GM23338 (cell line): ENCODE measurements around the gene SCN2A. TPM values are rescaled to one million over a fixed set of nuclear protein-coding genes. Genes with fewer than 3 reads are reported as not detected.

ENCODE experiments used
- EZH2 ChIP-seq: fragments of 200-600 bp; sonication (generic); IDR thresholded peaks from one replicate; pipeline ENCODE4 v1.8.0; 2017; ENCODE audit warnings: antibody characterized with exemption, mild to moderate bottlenecking, low read depth; ENCODE audit not compliant: unreplicated experiment
- POLR2AphosphoS5 ChIP-seq: IDR thresholded peaks from 2 replicates; pipeline ENCODE4 v1.6.1; 2016; ENCODE audit warnings: antibody characterized with exemption, low read depth
- REST ChIP-seq: IDR thresholded peaks from one replicate; pipeline ENCODE4 v1.6.1; 2018; ENCODE audit warnings: antibody characterized with exemption; ENCODE audit not compliant: unreplicated experiment
- polyA plus RNA-seq: library from polyadenylated mRNA; unstranded; fragments of >200 nt; fragmentation: Nextera tagmentation; extraction: Ambion mirVana; gene quantifications from 2 replicates; pipeline ENCODE4 v1.2.1, GENCODE V29; 2016
- total RNA-seq: library from RNA; depleted of rRNA; stranded (reverse); fragments of >200 nt; shearing (Covaris generic); gene quantifications from 2 replicates; pipeline ENCODE4 v1.2.3, GENCODE V29; 2014
- TF ChIP-seq, protein P1 (sequence below): fragments of 250-450 bp; sonication (Bioruptor Pico); IDR thresholded peaks from 2 replicates; pipeline ENCODE4 v1.5.0; 2020; ENCODE audit warnings: mild to moderate bottlenecking, moderate library complexity
- TF ChIP-seq, protein P2 (sequence below), 2 experiments: fragments of 200-600 bp in 1 of 2; sonication (generic) in 1 of 2; conservative IDR thresholded peaks; 2 replicates each; pipeline versions ENCODE4 v1.5.1 to v1.6.1; 2016 to 2017; ENCODE audit warnings: antibody characterized with exemption in 2 of 2, low read depth in 2 of 2, mild to moderate bottlenecking in 2 of 2, moderate library complexity in 1 of 2

SCN2A gene
- total and polyA plus RNA-seq, 2 experiments from 2014 or later: 0.45 to 0.52 TPM

DNA sequence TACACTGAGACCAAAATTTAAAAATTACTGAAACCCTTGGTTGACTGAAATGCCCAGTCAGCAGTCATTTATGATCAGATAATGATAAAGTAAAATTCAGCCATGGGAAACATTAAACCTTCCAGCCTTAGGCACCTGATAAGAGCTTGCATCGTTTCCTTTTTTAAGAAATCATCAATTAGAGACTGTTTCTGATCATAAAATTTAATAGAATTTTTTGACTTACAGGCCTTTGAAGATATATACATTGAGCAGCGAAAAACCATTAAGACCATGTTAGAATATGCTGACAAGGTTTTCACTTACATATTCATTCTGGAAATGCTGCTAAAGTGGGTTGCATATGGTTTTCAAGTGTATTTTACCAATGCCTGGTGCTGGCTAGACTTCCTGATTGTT is 130.7 kb downstream of the SCN2A start (continued):
- TF ChIP-seq, protein P1, sequence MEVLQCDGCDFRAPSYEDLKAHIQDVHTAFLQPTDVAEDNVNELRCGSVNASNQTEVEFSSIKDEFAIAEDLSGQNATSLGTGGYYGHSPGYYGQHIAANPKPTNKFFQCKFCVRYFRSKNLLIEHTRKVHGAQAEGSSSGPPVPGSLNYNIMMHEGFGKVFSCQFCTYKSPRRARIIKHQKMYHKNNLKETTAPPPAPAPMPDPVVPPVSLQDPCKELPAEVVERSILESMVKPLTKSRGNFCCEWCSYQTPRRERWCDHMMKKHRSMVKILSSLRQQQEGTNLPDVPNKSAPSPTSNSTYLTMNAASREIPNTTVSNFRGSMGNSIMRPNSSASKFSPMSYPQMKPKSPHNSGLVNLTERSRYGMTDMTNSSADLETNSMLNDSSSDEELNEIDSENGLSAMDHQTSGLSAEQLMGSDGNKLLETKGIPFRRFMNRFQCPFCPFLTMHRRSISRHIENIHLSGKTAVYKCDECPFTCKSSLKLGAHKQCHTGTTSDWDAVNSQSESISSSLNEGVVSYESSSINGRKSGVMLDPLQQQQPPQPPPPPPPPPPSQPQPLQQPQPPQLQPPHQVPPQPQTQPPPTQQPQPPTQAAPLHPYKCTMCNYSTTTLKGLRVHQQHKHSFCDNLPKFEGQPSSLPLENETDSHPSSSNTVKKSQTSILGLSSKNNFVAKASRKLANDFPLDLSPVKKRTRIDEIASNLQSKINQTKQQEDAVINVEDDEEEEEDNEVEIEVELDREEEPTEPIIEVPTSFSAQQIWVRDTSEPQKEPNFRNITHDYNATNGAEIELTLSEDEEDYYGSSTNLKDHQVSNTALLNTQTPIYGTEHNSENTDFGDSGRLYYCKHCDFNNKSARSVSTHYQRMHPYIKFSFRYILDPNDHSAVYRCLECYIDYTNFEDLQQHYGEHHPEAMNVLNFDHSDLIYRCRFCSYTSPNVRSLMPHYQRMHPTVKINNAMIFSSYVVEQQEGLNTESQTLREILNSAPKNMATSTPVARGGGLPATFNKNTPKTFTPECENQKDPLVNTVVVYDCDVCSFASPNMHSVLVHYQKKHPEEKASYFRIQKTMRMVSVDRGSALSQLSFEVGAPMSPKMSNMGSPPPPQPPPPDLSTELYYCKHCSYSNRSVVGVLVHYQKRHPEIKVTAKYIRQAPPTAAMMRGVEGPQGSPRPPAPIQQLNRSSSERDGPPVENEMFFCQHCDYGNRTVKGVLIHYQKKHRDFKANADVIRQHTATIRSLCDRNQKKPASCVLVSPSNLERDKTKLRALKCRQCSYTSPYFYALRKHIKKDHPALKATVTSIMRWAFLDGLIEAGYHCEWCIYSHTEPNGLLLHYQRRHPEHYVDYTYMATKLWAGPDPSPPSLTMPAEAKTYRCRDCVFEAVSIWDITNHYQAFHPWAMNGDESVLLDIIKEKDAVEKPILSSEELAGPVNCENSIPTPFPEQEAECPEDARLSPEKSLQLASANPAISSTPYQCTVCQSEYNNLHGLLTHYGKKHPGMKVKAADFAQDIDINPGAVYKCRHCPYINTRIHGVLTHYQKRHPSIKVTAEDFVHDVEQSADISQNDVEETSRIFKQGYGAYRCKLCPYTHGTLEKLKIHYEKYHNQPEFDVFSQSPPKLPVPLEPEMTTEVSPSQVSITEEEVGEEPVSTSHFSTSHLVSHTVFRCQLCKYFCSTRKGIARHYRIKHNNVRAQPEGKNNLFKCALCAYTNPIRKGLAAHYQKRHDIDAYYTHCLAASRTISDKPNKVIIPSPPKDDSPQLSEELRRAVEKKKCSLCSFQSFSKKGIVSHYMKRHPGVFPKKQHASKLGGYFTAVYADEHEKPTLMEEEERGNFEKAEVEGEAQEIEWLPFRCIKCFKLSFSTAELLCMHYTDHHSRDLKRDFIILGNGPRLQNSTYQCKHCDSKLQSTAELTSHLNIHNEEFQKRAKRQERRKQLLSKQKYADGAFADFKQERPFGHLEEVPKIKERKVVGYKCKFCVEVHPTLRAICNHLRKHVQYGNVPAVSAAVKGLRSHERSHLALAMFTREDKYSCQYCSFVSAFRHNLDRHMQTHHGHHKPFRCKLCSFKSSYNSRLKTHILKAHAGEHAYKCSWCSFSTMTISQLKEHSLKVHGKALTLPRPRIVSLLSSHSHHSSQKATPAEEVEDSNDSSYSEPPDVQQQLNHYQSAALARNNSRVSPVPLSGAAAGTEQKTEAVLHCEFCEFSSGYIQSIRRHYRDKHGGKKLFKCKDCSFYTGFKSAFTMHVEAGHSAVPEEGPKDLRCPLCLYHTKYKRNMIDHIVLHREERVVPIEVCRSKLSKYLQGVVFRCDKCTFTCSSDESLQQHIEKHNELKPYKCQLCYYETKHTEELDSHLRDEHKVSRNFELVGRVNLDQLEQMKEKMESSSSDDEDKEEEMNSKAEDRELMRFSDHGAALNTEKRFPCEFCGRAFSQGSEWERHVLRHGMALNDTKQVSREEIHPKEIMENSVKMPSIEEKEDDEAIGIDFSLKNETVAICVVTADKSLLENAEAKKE: no peak
- TF ChIP-seq REST (no peak), POLR2AphosphoS5 (no peak), EZH2 (no peak)
- TF ChIP-seq, protein P2, sequence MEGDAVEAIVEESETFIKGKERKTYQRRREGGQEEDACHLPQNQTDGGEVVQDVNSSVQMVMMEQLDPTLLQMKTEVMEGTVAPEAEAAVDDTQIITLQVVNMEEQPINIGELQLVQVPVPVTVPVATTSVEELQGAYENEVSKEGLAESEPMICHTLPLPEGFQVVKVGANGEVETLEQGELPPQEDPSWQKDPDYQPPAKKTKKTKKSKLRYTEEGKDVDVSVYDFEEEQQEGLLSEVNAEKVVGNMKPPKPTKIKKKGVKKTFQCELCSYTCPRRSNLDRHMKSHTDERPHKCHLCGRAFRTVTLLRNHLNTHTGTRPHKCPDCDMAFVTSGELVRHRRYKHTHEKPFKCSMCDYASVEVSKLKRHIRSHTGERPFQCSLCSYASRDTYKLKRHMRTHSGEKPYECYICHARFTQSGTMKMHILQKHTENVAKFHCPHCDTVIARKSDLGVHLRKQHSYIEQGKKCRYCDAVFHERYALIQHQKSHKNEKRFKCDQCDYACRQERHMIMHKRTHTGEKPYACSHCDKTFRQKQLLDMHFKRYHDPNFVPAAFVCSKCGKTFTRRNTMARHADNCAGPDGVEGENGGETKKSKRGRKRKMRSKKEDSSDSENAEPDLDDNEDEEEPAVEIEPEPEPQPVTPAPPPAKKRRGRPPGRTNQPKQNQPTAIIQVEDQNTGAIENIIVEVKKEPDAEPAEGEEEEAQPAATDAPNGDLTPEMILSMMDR (conservative IDR thresholded peaks at IDR 0.05; ENCODE audit: low read depth in 2 of 2): no peak
